Islet of Langerhans (tissue), 1 donor: ENCODE results near the gene TPCN2.

Experiments used
- FAIRE-seq: peaks from one replicate; lab custom pipeline; 2011; peaks lifted over from hg19 to GRCh38; lab: Jason Lieb, UNC

The TPCN2 gene

GRCh38 chr11:69167130-69167915, 118.6 kb downstream of the TPCN2 start:
- FAIRE-seq: no peak

GRCh38 chr11:69167916-69168691, 119.4 kb downstream of the TPCN2 start:
- FAIRE-seq: no peak

- no peak for FAIRE-seq
Measured at GRCh38 chr11:69169479-69169878, 120.7 kb downstream of the TPCN2 start.

- FAIRE-seq: no peak
Measured at GRCh38 chr11:69170704-69171103, 122.0 kb downstream of the TPCN2 start.

- no peak for FAIRE-seq
Measured at GRCh38 chr11:69171476-69172240, 122.9 kb downstream of the TPCN2 start.

- no peak for FAIRE-seq
Measured at GRCh38 chr11:69172674-69173073, 123.9 kb downstream of the TPCN2 start.

- FAIRE-seq: no peak
Measured at GRCh38 chr11:69173331-69173730, 124.6 kb downstream of the TPCN2 start.

- FAIRE-seq: no peak
Measured at GRCh38 chr11:69173925-69174581, 125.3 kb downstream of the TPCN2 start.

GRCh38 chr11:69174841-69175240, 126.1 kb downstream of the TPCN2 start:
- FAIRE-seq: no peak

- FAIRE-seq: no peak
Measured at GRCh38 chr11:69178819-69179482, 130.2 kb downstream of the TPCN2 start.

- no peak for FAIRE-seq
Measured at GRCh38 chr11:69180226-69180625, 131.5 kb downstream of the TPCN2 start.

GRCh38 chr11:69180726-69181125, 132.0 kb downstream of the TPCN2 start:
- FAIRE-seq: no peak

- no peak for FAIRE-seq
Measured at GRCh38 chr11:69183613-69184012, 134.9 kb downstream of the TPCN2 start.
